ENCODE results near the gene WNT3A.

GRCh38 chr1:228011721-228012311 is 5.0 kb downstream of the WNT3A start:
- no peak for TF ChIP-seq CTCF (conservative IDR thresholded peaks at IDR 0.05 in 1 of 2, IDR thresholded peaks at IDR 0.05 in 1 of 2; ENCODE audit: extremely low read depth in 1 of 2, insufficient read depth in 1 of 2, low read depth in 1 of 2, low read length in 2 of 2)
- TF ChIP-seq EZH2 (IDR thresholded peaks at IDR 0.05; ENCODE audit: borderline replicate concordance, low read length): no peak
